C1 segment of cervical spinal cord (tissue), 14 donors: ENCODE measurements around the gene FLNB.
A peak's percentile ranks its signal among the peaks of the same experiment; 100 is the strongest.
"Not testable (repeated sequence)": the region's sequence is repeated elsewhere in the genome, so short reads cannot be mapped to it uniquely, and the experiment has no call there.

Experiments used
- DNase-seq, 14 donors: peaks; one replicate each; lab custom pipeline; 2025; lab: John Stamatoyannopoulos, UW

Gene FLNB

GRCh38 chr3:58051658-58052261 lies 43.5 kb downstream of the FLNB start:
- DNase-seq: not testable (repeated sequence)

- DNase-seq: peak in 8 of 14 donors; percentile 12 to 82 (median 19)
Measured at GRCh38 chr3:58052373-58053273, 44.4 kb downstream of the FLNB start.

- no peak for DNase-seq
Measured at GRCh38 chr3:58054652-58055051, 46.4 kb downstream of the FLNB start.

- no peak for DNase-seq
Measured at GRCh38 chr3:58055314-58055713, 47.1 kb downstream of the FLNB start.

GRCh38 chr3:58055891-58056290 lies 47.7 kb downstream of the FLNB start:
- not testable (repeated sequence) for DNase-seq

- no peak for DNase-seq
Measured at GRCh38 chr3:58058361-58059263, 50.4 kb downstream of the FLNB start.

- DNase-seq: no peak
Measured at GRCh38 chr3:58059349-58060321, 51.4 kb downstream of the FLNB start.

GRCh38 chr3:58062472-58062871 lies 54.2 kb downstream of the FLNB start:
- no peak for DNase-seq

GRCh38 chr3:58063022-58063815 lies 55.0 kb downstream of the FLNB start:
- no peak for DNase-seq

GRCh38 chr3:58064923-58065638 lies 56.9 kb downstream of the FLNB start:
- DNase-seq: no peak

- DNase-seq: no peak
Measured at GRCh38 chr3:58065700-58066167, 57.5 kb downstream of the FLNB start.

GRCh38 chr3:58066842-58067241 lies 58.6 kb downstream of the FLNB start:
- DNase-seq: no peak

- peak in 4 of 14 donors; percentile 5 to 22 (median 13) for DNase-seq
Measured at GRCh38 chr3:58068122-58068809, 60.0 kb downstream of the FLNB start.

GRCh38 chr3:58071480-58071971 lies 63.3 kb downstream of the FLNB start:
- DNase-seq: no peak

GRCh38 chr3:58072052-58072762 lies 64.0 kb downstream of the FLNB start:
- DNase-seq: no peak

- DNase-seq: no peak
Measured at GRCh38 chr3:58072763-58073130, 64.5 kb downstream of the FLNB start.

GRCh38 chr3:58073301-58074108 lies 65.3 kb downstream of the FLNB start:
- no peak for DNase-seq
